GM12801 (cell line): ENCODE data around the gene TTI1.

Source experiments
- TF ChIP-seq, protein P1 (sequence below): IDR thresholded peaks from one replicate; pipeline ENCODE4 v1.5.1; 2011; ENCODE audit warnings: control low read depth; ENCODE audit not compliant: insufficient read length; ENCODE audit errors: extremely low read depth

TTI1 gene

GRCh38 chr20:37938954-37939353 lies 94.3 kb downstream of the TTI1 start:
- TF ChIP-seq, protein P1, sequence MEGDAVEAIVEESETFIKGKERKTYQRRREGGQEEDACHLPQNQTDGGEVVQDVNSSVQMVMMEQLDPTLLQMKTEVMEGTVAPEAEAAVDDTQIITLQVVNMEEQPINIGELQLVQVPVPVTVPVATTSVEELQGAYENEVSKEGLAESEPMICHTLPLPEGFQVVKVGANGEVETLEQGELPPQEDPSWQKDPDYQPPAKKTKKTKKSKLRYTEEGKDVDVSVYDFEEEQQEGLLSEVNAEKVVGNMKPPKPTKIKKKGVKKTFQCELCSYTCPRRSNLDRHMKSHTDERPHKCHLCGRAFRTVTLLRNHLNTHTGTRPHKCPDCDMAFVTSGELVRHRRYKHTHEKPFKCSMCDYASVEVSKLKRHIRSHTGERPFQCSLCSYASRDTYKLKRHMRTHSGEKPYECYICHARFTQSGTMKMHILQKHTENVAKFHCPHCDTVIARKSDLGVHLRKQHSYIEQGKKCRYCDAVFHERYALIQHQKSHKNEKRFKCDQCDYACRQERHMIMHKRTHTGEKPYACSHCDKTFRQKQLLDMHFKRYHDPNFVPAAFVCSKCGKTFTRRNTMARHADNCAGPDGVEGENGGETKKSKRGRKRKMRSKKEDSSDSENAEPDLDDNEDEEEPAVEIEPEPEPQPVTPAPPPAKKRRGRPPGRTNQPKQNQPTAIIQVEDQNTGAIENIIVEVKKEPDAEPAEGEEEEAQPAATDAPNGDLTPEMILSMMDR: no peak

GRCh38 chr20:37938181-37938750 lies 95.0 kb downstream of the TTI1 start:
- TF ChIP-seq, protein P1: no peak

DNA sequence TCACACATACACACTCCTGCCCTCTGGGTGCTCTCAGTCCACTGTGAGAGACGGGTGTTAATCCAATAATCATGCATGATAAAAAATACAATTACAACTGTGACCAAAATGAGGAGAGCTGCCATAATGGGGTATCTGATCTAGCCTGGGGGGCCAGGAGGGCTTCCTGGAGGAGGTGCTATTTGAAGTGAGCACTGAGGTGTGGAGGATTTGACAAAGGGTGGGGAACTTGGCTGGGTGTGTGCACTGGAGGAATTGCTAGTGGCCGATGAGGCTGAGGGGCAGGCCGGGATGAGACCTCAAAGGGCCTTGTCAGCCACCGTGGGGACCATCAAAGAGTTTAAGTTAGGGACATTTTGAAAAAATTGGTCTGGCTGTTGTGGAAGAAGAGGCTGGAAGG lies 95.6 kb downstream of the TTI1 start:
- TF ChIP-seq, protein P1: no peak

DNA sequence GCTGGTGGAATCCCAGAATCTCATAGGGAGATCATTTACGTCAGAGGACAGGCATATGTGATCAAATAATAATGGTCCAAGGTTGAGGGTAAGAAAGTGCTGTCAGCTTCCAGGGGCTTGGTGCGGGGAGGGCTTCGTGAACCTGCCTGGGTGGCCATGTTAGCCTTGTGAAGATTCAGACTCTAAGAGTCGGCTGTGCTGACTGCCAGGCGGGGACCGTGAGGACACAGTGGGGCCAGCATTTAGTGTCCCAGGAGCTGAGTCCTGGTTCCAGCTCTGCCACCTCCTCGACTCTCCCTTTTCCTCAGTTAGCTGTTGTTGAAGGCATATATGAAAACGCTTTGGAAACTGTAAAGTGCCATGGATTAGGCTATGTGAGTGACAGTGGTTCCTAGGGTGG lies 96.8 kb downstream of the TTI1 start:
- TF ChIP-seq, protein P1: no peak

DNA sequence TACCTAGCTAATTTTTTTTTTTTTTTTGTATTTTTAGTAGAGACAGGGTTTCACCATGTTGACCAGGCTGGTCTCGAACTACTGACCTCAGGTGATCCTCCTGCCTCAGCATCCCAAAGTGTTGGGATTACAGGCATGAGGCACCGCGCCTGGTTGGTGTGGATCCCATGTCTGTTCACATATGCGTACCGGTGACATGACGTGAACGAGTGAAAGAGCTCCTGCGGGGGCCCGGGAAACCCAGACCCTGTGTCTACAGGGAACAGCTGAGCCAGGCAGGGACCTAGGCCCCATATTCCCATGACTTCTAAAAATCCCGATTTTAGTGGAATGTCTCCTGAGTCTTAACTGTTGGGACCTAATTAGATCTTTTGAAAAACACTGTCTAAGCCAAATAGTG lies 97.2 kb downstream of the TTI1 start:
- TF ChIP-seq, protein P1: no peak

DNA sequence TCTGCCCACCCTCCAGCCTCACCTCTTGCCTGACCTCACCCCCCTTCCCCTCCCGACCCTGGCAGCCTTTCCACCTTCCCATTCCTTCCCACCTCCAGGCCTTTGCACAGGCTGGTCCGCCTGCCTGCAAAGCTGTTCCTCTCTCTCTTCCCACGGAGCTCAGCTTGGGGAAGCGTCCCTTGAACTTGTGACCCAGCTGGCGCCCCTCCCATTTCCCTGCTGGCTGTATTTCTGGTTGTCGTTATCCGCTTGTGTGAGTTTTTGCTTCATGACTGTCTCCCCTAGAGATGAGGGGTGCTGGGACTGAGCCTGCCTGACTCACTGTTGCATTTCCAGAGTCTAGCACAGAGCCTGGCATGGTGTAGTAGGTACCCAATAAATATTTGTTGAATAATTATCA lies 97.8 kb downstream of the TTI1 start:
- TF ChIP-seq, protein P1: no peak

GRCh38 chr20:37934634-37935375 lies 98.5 kb downstream of the TTI1 start:
- TF ChIP-seq, protein P1: no peak
